Neuronal stem cell (in vitro differentiated cells): ENCODE measurements around the gene GNAI2.
"Not testable (repeated sequence)": the region's sequence is repeated elsewhere in the genome, so short reads cannot be mapped to it uniquely, and the experiment has no call there.

Experiments used
- DNase-seq: peaks from one replicate; pipeline ENCODE4 v3.0.0-alpha.2; 2013; ENCODE audit warnings: low spot score
- H2AFZ ChIP-seq: one replicate; pipeline ENCODE4 v1.6.1; 2013; ENCODE audit warnings: mild to moderate bottlenecking, low read length, inconsistent platforms
- H2AK5ac ChIP-seq: 2 replicates; pipeline ENCODE4 v1.6.1; 2013; ENCODE audit warnings: low read depth, mild to moderate bottlenecking, inconsistent platforms, low read length, moderate library complexity, mixed read lengths
- H2BK120ac ChIP-seq: 2 replicates; pipeline ENCODE4 v1.6.1; 2013; ENCODE audit warnings: low read depth, mild to moderate bottlenecking, inconsistent platforms, low read length, moderate library complexity, mixed read lengths
- H2BK12ac ChIP-seq: one replicate; pipeline ENCODE4 v1.6.1; 2013; ENCODE audit warnings: low read length, inconsistent platforms
- H2BK15ac ChIP-seq: 2 replicates; pipeline ENCODE4 v1.6.1; 2013; ENCODE audit warnings: mild to moderate bottlenecking, low read length, inconsistent platforms, mixed read lengths
- H2BK5ac ChIP-seq: one replicate; pipeline ENCODE4 v1.6.1; 2013; ENCODE audit warnings: inconsistent platforms, mild to moderate bottlenecking, low read length, moderate library complexity
- H3K14ac ChIP-seq: one replicate; pipeline ENCODE4 v1.6.1; 2013; ENCODE audit warnings: low read length, inconsistent platforms
- H3K18ac ChIP-seq: 2 replicates; pipeline ENCODE4 v1.6.1; 2013; ENCODE audit warnings: low read length, inconsistent platforms
- H3K23ac ChIP-seq: 2 replicates; pipeline ENCODE4 v1.6.1; 2013; ENCODE audit warnings: low read depth, mild to moderate bottlenecking, mixed read lengths, low read length, inconsistent platforms; ENCODE audit not compliant: poor library complexity
- H3K27ac ChIP-seq: replicated peaks from 3 replicates; pipeline ENCODE4 v1.5.1; 2013; ENCODE audit warnings: low read length, inconsistent platforms
- H3K27me3 ChIP-seq, 3 experiments: 2 replicates each; pipeline ENCODE4 v1.6.1; 2013; ENCODE audit warnings: low read length in 3 of 3, mild to moderate bottlenecking in 2 of 3, inconsistent platforms in 1 of 3, low read depth in 1 of 3, mixed read lengths in 1 of 3, moderate library complexity in 1 of 3; ENCODE audit not compliant: control insufficient read depth in 3 of 3, insufficient read depth in 3 of 3
- H3K36me3 ChIP-seq, 2 donors: replicated peaks in 1 of 2; 2 replicates each; pipeline ENCODE4 v1.6.1; 2013; ENCODE audit warnings: low read length in 2 of 2; ENCODE audit not compliant: control insufficient read depth in 2 of 2, insufficient read depth in 2 of 2
- H3K4ac ChIP-seq: 2 replicates; pipeline ENCODE4 v1.6.1; 2013; ENCODE audit warnings: inconsistent platforms, mild to moderate bottlenecking, low read length, moderate library complexity
- H3K4me1 ChIP-seq, 2 donors: 1 replicate in 1 of 2; 2 replicates in 1 of 2; pipeline ENCODE4 v1.6.1; 2013; ENCODE audit warnings: low read length in 2 of 2, low read depth in 1 of 2; ENCODE audit not compliant: control insufficient read depth in 2 of 2, insufficient read depth in 1 of 2
- H3K4me2 ChIP-seq: one replicate; pipeline ENCODE4 v1.6.1; 2013; ENCODE audit warnings: mild to moderate bottlenecking, low read length, inconsistent platforms; ENCODE audit not compliant: insufficient read depth, poor library complexity, severe bottlenecking
- H3K4me3 ChIP-seq, 2 donors: 2 replicates each; pipeline ENCODE4 v1.5.1; 2013; ENCODE audit warnings: low read length in 2 of 2, mild to moderate bottlenecking in 2 of 2, inconsistent platforms in 1 of 2, moderate library complexity in 1 of 2
- H3K79me1 ChIP-seq: one replicate; pipeline ENCODE4 v1.6.1; 2013; ENCODE audit warnings: low read depth, mild to moderate bottlenecking, inconsistent platforms, low read length, moderate library complexity
- H3K9ac ChIP-seq: one replicate; pipeline ENCODE4 v1.6.1; 2013; ENCODE audit warnings: mild to moderate bottlenecking, low read depth, low read length, inconsistent platforms; ENCODE audit not compliant: poor library complexity
- H3K9me3 ChIP-seq, 2 donors: replicated peaks in 1 of 2; 2 replicates each; pipeline versions ENCODE3 to v1.6.1; 2013; ENCODE audit warnings: low read length in 2 of 2, mild to moderate bottlenecking in 2 of 2, inconsistent platforms in 1 of 2, low read depth in 1 of 2, mixed read lengths in 1 of 2, moderate library complexity in 1 of 2; ENCODE audit not compliant: control insufficient read depth in 2 of 2, insufficient read depth in 1 of 2
- H4K8ac ChIP-seq: one replicate; pipeline ENCODE4 v1.6.1; 2013; ENCODE audit warnings: low read depth, mild to moderate bottlenecking, inconsistent platforms, low read length, moderate library complexity
- H4K91ac ChIP-seq: one replicate; pipeline ENCODE4 v1.6.1; 2013; ENCODE audit warnings: low read length, low read depth, mild to moderate bottlenecking, inconsistent platforms; ENCODE audit not compliant: poor library complexity
- WGBS, 2 donors: extraction: QIAGEN DNeasy Blood & Tissue Kit; methylation state at CpG; one replicate each; pipeline ENCODE4 v1.1.7; 2013; ENCODE audit warnings: missing lambda C conversion rate in 2 of 2, mixed read lengths in 1 of 2; ENCODE audit not compliant: insufficient read length in 2 of 2, insufficient replicate concordance in 1 of 2; ENCODE audit errors: extremely low coverage in 2 of 2; 5-methylcytosine and 5-hydroxymethylcytosine counted together

Gene GNAI2

GRCh38 chr3:50270422-50271224 lies 34.6 kb downstream of the GNAI2 start:
- no peak overlapping the region for H3K4me3 ChIP-seq
- H3K4ac ChIP-seq, result no peak overlapping the region
- H2BK15ac ChIP-seq, result peak overlapping the region; percentile 98
- no peak overlapping the region for H3K4me2 ChIP-seq
- H3K9me3 ChIP-seq, result no peaks in the 10 kb centered on the region
- no peak overlapping the region for H3K23ac ChIP-seq
- H2AFZ ChIP-seq, result no peak overlapping the region
- peak overlapping the region; percentile 35 for H2BK120ac ChIP-seq
- peak overlapping the region; percentile 45 for H3K18ac ChIP-seq
- no peak overlapping the region for H3K27ac ChIP-seq
- DNase-seq, result no peak
- H3K4me1 ChIP-seq, result peaks cover 30 to 49% of the 10 kb centered on the region in 2 donors
- H3K36me3 ChIP-seq, result no peaks in the 10 kb centered on the region
- peak overlapping the region; percentile 99 for H2AK5ac ChIP-seq
- no peak overlapping the region for H4K8ac ChIP-seq
- no peak overlapping the region for H4K91ac ChIP-seq
- peak overlapping the region; percentile 93 for H2BK5ac ChIP-seq
- peak overlapping the region; percentile 96 for H2BK12ac ChIP-seq
- H3K79me1 ChIP-seq, result peaks cover 2% of the 10 kb centered on the region
- no CpG with 5 or more reads among the region's 19 CpGs for WGBS, 2 donors
- peaks cover 9 to 26% (median 23%) of the 10 kb centered on the region in 3 experiments for H3K27me3 ChIP-seq
- no peak overlapping the region for H3K9ac ChIP-seq
- H3K14ac ChIP-seq, result peak overlapping the region; percentile 47

DNA sequence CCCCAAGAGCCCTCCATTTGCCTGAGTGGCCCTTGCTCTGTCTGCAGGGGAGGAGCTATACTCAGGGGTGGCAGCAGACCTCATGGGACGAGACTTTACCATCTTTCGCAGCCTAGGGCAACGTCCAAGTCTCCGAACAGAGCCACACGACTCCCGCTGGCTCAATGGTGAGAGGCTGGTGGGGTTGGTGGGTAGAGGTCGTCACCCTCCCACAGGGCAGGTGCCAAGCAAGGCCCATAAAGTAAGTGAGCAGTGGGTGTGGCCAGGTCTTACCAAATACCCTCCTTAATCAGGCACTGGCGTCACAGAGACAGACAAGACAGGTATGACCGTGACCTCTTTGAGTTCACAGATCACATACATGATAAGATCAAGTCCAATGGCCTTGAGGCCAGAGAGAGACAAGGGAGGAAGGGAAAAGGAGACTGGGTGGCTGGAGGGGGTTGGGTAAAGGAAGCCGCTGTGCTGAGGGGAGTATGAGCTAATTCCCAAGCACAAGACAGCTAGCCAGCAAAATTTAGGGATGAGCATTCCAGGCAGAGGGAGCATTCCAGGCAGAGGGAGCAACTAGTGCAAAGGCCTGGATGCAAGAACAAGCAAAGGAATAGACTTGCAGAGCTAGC lies 35.4 kb downstream of the GNAI2 start:
- Histone ChIP-seq H3K23ac (no peak overlapping the region), H3K4ac (no peak overlapping the region), H2AFZ (no peak overlapping the region), H2BK15ac (peak overlapping the region; percentile 2), H3K14ac (no peak overlapping the region), H3K27me3 (peaks cover 9 to 34% (median 24%) of the 10 kb centered on the region in 3 experiments), H3K36me3 (no peaks in the 10 kb centered on the region), H3K9ac (no peak overlapping the region), H3K79me1 (peaks cover 3% of the 10 kb centered on the region), H2BK120ac (no peak overlapping the region), H3K27ac (no peak overlapping the region), H3K18ac (peak overlapping the region; percentile 15), H3K4me2 (no peak overlapping the region), H4K91ac (no peak overlapping the region), H3K4me3 (no peak overlapping the region), H2BK5ac (peak overlapping the region; percentile 93), H2AK5ac (peak overlapping the region; percentile 99), H4K8ac (no peak overlapping the region), H2BK12ac (peak overlapping the region; percentile 47), H3K4me1 (peaks cover 30 to 42% of the 10 kb centered on the region in 2 donors), H3K9me3 (peaks cover 0 to under 1% of the 10 kb centered on the region in 2 donors)
- DNase-seq, result no peak
- no CpG with 5 or more reads among the region's 10 CpGs for WGBS, 2 donors

- H3K14ac ChIP-seq, H2BK120ac ChIP-seq, DNase-seq, H4K8ac ChIP-seq, H3K27ac ChIP-seq, H2AK5ac ChIP-seq, H3K4ac ChIP-seq, H3K4me2 ChIP-seq, H3K79me1 ChIP-seq, H2AFZ ChIP-seq, H4K91ac ChIP-seq, H2BK15ac ChIP-seq, H3K9me3 ChIP-seq, H2BK12ac ChIP-seq, H2BK5ac ChIP-seq, H3K4me3 ChIP-seq, H3K36me3 ChIP-seq, H3K9ac ChIP-seq, H3K18ac ChIP-seq, H3K23ac ChIP-seq: not testable (repeated sequence)
- peaks cover 9 to 41% (median 24%) of the 10 kb centered on the region in 3 experiments for H3K27me3 ChIP-seq
- peaks cover 26 to 35% of the 10 kb centered on the region in 2 donors for H3K4me1 ChIP-seq
- no CpG with 5 or more reads among the region's 10 CpGs for WGBS, 2 donors
These were observed 36.5 kb downstream of the GNAI2 start for GRCh38 chr3:50272538-50272910.
